CD4-positive, alpha-beta T cell treated with Interleukin-12 subunit alpha and Interleukin-12 subunit beta, for 1 hour (primary cell): ENCODE results near the gene FAM47E.

Source experiments
- DNase-seq: peaks from one replicate; pipeline ENCODE4 v3.0.0-alpha.2; 2020

FAM47E gene, protein sequence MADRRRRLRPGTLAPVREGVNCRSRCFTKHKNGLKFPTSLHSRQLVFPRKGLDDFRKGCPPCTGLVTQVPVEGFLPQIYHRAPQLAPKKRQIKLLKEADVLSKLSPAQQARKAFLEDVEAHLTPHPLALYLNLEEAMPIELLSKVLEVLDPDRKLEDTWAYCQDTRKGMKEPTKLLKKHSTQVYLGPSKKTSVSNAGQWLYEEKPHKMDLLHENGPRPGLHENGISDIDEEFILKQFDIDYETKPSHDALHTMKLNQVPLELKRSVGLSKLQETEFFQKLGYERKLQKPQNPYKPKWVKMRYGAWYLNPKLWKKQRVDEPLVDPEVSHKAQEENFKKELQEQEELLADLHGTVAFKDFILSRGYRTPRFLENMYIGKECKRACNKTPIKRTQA

DNA sequence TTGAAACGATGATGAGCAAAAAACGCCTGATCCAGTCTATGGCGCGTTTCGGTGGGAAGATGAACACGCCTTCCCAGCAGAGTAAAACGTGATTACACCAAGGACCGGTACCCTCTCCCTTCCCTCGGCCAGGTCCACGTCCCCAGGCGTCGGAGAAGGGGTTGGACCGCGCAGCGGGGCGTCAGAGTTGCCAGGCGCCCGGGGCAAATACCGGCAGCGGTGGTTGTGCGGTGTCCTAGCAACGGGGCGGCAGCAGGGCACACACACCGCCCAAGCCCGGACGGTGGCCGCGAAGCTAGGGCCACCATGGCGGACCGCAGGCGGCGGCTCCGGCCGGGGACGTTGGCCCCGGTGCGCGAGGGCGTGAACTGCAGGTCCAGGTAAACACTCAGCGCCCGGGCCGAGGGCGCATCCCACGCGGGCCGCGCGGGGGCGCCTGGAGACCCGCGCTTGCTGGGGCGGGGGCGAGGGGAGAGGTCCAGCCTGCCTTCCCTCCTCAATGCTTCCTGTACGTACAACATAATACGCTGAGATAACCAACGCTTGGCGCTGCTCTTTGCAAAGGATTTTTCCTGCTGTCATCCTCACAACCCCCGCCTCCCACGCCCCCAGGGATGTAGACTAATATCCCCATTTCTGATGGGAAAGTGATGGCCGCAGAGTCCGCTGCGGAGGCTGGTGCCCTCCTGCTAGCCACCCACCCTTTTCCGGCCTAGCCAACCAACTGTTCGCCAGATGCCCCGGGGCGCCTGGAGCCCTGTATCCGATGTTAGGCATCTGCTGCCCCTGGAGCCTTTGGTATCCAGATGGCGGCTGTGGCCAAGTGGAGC is at the start of gene FAM47E:
Gene FAM47E, plus strand, starts transcription at position 281 of the 830 bp plus-strand sequence. Its CDS starts 26 bp downstream, at position 307.
- peak; percentile 32 for DNase-seq

DNA sequence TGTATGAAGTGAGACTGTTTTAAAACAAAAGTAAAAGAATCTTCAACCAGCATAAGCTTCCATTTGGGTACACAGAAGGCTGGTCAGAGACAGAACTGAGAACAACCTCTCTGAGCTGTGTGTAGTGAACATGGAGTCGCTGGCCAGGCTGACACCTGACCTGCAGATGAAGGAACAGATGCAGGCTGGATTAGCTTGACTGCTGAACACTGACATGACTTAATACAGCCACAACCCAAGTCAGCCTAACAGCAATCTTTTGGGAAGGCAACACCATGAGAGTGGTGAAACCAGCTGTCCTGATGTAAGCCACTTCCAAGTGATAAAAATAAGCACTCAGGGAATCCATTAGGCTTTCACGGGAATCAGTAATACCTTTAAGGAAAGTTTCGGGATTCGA is 48.0 kb upstream of the FAM47E start:
- no peak for DNase-seq

DNA sequence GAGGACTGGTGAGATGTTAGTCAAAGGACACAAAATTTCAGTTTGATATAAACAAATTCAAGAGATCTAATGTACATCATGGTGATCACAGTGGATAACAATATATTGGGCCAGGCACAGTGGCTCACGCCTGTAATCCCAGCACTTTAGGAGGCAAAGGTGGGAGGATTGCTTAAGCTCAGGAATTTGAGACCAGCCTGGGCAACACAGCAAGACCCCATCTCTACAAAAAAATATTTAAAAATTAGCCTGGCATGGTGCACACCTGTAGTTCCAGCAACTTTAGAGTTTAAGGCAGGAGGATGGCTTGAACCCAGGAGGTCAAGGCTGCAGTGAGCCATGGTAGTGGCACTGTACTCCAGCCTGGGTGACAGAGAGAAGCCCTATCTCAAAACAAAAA is 46.6 kb upstream of the FAM47E start:
- DNase-seq, result no peak

DNA sequence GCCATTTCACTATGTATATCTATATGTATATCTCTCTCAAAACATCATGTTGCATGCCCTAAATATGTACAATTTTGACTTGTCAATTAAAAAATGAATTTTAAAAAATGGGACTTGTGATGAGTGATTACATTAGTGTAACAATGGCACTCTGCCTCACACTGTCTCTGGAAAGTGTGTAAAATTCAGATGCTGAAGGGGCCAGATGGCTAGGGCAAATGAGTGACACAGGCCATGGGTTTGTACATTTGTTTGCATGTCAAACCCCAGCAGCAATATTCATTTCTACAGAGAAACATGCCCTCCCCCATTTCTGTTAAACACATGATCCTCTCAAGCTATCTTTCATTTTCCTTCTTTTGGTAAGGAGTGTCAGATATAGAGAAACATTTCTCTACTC is 46.0 kb upstream of the FAM47E start:
- no peak for DNase-seq

DNA sequence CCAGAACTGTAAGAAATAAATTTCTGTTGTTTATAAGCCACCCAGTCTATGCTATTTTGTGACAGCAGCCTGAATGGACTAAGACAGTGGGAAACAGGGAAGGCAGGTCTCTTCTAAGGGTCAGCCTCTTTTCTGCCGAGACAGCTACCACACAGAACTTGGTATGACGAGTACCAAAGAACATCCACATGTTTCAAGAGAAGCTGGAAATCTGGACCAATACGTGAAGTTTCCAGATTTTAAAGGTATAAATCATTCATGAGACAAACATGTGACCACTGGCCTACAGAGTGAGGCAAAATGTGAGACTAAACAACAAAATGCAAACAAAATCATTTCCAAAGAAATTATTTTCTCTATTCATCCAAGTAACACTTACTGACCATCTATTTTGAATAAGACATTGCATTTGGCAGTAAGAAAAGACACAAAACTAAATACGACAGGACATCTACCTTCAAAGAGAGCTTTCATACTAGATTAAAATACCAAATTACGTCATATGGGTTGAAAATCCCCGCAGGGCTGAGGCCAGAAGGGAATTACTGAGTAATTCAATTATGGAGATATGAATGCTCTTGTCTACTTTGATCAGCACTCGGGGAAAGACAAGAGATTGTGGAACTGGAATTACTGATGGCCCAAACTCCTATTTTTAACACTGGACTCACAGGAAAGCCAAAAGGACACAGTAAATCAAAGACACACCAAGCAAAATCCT is 45.1 kb upstream of the FAM47E start:
- no peak for DNase-seq

DNA sequence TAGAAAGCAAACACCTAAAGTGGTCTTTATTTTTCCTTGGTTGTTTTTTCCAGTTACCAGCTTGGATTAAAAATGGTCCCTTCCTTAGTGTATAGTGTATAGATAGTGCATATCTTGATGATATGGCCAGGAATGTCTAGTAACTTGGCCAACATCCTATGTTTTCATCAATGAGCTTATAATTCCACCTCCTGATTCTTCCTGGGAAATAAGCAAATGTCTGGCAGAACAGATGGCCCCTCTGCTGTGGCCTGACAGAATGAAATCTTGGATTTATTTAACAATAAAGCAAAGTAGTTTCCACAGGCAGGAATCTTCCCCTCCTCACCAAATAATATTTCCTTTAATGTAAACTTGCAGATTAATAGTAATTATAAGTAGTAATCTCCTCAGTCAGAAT is 44.0 kb upstream of the FAM47E start:
- no peak for DNase-seq

DNA sequence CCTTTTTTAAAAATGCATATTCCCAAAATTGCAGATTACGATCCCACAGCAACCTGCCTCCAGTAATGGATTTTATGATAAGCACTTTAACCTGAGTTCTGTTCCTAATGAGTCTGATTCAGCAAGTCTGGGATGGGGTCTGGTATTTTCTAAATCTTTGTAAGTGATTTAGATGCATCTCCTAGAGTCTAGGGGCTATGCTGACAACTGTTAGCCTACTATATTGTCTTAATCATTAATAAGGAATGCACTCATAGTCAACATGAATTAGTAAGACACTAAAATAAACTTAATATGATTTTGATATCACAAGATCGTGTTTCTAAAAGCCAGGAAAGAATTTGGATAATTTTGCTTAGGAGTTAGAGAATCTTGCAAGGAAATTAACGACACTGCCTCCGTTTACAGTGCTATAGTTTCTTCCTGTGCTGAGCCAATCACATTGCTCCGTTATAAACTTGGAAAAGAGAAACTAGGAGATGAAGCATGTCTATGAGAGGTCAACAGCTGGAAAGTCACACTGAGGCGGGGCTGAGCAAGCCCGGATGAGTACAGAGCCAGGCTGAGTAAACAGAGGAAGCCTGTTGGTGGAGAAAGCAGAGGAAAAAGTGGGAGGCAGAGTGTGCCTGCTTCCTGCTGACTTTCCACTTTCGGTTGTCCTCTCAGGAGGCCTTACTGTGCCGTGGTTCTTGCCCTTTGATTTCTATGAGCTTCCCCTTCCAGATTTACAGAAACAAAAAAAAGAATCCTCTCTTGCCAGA is 43.3 kb upstream of the FAM47E start:
- DNase-seq, result no peak

DNA sequence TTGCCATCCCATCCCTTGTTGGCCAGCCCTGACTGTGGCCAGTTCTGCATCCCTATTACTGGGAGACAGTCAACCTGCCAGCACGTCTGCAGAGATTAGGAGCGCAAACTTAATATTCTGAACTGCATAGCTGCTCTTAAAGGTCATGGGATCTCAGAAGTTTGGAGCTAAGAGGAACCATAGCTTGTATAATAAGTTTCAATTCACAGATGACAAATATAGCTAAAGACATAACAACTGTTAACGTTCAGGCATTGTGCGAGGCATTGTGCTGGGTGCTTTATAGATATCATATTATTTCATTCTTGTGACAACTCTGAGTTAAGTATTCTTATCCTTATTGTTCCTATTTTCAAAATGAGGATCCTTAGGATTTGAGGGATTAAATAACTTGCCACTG is 41.6 kb upstream of the FAM47E start:
- DNase-seq, result no peak

DNA sequence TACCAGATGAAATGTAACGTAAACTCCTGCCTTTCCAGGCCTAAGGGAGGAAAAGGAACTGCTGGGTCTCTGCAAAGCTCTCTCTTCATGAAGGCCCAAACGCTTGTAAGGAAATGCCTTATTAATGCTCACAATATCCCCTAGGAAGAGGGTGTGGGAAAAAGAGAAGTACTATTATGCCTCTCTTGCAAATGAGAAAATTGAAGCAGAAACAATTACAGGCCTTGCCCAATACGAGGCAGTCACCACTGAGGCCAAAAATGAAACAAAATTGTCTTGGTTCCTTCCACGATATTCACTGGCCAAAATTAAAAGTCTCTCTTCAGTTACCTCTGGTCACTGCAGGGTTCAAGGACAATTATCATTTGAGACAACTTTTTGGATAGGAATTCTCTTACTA is 41.1 kb upstream of the FAM47E start:
- no peak for DNase-seq

DNA sequence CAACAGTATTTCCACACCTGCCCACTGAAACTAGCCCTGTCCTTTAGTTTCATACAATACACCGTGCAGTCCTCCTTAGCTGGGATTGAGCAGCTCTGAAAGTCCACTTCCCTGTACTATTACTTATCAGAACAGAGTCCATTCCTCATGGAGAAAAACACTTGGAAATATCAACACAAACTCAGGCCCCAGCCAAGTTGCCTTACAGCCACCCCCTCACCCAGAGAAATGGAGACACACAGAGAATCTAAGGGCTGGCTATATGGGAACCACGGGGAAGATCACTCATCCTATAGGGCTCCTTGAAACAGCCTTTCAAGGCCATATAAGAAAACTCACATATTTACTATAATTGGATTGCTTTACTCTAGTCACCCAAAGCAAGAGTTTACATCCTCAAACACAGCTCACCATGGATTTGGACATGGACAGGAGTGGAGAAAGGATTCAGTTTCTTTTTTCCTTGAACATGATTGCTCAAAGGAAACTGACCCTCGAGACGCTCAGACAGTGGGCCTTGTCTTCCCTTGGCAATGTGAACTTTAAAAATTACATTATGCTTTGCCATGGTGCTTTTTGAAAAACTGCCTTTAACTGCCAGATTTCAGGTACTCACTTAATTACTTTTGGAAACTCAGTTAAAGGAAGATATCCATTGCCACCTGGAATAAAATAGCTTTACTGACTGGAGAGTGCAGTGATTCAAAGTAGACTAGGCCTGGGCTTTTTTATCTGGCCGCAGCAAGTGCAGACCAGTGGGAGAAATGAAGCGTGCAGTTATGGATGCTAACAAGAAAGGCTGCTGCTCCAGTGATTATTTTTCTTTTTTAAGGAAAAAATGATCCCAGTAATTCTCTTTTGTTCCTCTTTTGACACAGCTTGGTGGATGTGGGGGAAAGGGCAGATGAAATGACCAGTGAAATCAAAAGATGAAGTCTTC is 39.5 kb upstream of the FAM47E start:
- no peak for DNase-seq

DNA sequence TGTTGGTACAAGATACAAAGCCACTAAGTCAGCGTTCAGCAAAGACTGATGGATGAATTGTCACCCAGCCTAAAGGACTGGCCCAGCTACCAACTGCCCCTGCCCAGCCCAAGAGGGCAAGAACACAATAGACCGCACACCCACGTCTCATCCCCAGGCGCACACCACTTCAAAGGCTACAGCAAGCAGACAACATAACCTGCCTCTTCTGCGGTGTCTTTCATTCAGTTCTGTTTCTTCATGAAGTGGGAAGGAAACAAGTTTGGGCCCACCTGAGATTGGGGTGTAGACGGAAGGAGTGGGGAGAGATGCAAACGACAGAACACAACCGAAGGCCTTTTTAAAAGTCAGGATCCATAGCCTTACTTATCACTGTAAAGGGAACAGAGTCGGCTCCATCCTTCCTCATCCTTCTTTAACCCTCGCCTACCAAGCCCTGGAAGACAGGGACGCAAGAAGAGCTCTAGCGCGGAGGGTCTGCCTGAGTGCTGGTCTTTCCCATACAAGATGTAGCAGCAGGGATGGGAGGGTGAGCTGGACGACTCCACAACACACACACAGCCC is 38.6 kb upstream of the FAM47E start:
- peak; percentile 64 for DNase-seq

DNA sequence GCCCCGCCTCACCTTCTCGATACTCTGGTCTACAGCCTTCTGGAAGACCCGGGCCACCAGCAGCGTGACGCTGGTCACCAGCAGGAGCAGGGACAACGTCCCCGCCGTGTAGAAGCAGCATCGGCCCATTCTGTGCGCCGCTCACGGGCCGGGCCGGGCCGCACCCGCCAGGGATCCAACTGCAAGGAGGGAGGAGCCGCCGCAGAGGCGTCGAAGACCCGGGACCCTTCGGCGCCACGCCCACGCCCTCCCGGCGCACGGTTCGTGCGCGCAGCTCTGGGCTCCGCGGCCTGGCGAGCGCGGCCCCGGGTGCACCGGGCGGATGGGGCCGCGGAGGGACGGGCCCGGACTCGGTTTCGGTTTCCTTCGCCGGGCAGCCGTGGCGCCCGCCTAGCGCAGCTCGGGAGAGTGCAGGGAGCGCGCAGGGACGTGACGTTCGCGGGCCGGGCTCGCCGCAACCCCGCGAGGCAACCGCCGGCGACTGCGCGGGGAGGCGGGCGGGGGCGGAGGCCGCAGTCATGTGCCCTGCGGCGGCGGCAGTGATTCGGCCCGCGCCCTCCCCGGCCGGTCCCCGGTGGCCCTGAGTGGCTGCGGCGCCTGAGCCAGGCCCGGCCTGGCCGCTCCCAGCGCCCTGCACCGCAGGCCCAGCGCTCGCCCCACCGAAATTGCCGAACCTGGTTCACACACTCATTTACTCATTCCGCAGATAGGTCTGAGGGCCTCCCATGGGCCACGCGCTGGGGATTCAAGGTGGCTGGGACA is 37.9 kb upstream of the FAM47E start, which contains the start of gene SCARB2:
Gene SCARB2, minus strand, starts transcription at position 410 of the 762 bp plus-strand sequence. Its CDS starts 281 bp downstream, at position 129.
- DNase-seq, result peak; percentile 81

DNA sequence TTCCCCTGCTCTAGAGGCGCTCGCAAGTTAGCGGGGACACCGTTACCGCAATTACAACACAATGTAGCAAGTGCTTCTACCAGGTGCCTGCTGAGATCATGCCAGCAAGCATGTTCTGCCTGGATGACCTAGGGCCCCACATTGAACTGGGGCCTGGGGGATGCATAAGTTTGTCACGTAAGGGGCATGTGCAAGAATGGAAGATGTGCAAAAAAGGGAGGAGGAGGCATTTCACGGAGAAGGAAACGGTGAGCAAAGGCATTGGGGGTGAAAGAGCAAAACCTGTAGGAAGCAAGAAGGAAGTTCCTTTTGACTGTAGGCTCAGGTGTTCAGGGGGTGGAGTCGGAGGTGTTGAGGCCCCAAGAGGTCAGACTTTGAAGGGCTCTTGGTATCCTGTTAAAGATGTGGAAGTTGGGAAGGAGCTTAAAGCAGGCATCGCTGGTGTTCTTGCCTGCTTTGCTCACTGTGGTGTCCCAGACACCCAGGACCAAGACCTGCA is 37.3 kb upstream of the FAM47E start:
- no peak for DNase-seq

DNA sequence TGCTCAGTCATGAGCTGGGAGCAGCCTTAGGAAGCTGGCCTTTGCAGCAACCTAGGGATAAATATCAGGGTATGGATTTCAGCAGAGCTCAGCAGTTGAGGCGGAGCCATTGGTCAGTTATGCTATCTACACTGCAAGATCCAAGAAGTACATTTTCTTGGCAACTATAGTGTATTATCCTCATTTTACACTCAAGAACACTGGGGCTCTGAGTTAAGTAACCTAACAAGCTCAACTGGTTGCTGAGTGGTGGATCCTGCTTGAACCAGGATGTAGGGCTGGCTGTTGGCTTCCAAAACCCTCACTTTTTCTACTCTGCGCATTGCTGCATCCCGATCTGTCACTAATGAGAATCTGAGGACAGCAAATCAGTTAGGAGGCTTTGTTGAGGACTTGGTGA is 36.4 kb upstream of the FAM47E start:
- DNase-seq, result no peak

DNA sequence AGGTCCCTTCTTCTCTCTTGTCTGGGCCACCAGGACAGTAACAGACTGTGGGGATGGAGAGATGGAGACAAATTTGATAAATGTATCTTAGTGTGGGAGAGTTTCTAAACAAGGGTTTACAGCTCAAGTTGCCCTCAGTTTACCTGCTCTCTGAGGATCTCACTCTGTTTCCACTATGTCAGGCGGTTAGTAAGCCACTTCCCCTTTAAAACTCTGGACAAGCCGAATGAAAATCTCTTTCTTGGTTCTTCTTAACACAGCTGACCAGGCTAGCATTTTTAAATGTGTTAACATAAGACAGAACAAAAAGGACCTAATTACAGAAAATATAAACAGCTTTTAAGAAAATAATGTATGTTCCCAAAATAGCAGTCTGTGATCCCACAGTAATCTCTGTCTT is 35.0 kb upstream of the FAM47E start:
- no peak for DNase-seq

DNA sequence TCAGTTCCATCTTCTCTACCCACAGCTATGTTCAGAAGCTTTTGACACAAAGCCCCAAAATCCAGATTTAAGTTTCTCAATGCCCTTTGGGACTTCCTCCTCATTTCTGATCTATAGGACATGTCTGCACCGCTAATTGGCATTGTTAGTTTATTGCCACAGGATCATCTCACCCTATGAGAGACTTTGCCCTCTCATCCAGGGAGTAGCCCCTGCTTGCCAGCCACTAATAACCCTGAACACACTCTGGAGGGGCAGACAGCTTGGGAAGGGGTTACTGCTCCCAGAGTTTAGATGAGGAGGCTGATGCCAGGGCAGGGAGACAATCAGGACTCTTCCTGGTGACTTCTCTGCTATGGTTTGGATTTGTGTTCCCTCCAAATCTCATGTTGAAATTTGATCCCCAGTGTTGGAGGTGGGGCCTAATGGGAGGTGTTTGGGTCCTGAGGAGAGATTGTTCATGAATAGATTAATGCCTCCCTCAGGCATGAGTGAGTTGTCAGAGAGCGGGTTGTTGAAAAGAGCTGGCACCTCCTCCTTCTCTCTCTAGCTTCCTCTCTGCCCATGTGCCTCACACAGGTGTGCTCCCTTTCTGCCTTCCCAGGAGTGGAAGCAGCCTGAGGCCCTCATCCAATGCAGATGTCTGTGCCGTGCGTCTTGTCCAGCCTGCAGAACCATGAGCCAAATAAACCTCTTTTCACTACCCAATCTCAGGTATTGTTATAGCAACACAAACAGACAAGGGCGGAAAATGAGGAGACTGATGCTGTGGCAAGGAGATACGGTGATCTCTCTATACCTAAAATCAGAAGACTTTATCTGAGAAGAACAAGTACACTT is 34.3 kb upstream of the FAM47E start:
- DNase-seq, result no peak

DNA sequence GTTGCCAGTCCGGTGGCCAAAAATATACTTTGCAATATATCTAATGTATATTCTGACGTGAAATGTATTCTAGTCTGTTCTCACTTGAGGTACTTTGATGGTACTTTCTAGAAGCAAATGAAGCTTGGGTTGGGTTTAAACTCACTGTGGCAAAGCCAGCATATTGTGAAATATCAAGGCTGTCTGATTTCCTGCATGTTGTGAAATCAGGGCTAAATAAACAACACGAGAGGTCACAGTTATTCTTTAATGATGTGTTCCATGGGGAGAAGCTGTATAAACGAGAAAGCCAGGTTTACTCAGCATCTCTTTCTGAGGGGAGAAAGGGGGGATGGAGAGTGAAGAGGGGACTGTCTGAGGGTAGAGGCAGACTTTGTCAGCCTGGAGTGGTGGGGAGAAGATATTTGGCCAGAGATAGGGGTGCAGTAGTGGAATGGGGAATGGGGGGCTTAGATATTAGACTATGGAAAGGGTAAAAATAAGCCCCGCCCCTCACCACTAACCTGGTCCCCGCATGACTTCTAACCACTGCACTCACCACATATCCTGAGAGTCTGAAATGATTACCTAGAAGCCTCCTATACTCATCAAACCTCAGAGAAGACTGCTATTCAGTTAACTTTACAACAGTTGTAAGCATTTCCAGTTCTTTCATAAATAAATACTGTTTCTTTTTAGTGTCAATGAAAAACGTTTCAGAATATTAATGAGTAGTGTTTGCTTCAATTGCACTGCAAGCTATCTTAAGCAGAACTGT is 32.0 kb upstream of the FAM47E start:
- no peak for DNase-seq

DNA sequence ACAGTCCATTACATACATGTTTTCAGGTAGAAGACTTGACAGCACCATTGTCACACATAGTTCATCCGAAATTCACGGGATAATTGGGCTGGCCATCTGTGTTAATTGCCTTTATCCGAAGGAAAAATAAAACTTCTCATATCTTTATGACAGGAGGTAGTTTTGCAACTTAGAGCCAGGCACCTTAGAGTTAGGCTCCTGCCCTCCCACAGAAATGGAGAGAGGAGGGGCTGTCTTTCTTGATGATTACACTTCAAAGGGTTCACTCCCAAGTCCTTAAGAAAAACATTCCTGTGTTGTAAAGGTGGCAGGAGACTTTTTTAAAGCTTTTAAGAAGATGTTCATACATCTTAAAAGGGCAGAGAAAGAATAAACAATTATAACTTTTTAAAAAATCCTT is 27.4 kb upstream of the FAM47E start:
- DNase-seq, result no peak
